IPS-NIHi11 (cell line): ENCODE data around the gene RGS12.
A peak's percentile ranks its signal among the peaks of the same experiment; 100 is the strongest.

ENCODE experiments used
- DNase-seq: peaks from one replicate; pipeline ENCODE4 v3.0.0; 2012; ENCODE audit warnings: mixed read lengths, low spot score

The RGS12 gene

DNA sequence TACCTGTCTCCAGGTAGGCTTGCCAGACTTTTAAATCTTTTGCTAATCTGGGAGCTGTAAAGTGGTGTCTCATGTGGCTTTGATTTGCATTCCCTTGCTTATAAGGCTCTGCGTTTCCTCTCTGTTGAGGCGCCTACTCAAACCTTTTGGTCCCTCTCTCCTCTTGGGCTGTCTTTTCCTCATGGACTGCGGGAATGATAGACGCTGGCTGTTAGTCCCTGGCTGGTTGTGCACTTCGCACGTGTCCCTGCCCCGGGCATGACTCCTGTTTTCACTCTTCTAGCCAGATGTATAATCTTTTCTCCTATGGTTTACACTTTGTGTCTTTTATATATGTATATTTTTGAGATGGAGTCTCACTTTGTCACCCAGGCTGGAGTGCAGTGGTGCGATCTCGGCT lies 39.7 kb downstream of the RGS12 start:
- DNase-seq = no peak

DNA sequence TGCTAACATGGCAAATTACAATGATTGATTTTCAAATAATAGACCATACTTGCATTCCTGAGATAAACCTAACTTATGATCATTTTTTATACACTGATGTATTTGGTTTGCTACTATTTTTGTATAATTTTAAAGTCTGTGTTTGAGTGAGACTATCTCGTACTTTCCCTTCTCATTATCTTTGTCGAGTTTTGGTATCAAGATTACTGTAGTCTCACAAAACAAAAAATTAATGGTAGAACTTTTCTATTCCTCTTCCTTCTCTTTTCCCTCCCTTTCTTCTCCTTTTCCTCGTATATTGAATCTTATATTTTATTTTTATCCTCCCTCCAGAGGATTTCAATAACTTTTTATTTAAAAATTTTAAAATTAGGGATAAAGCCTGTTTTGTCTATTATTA lies 41.5 kb downstream of the RGS12 start:
- no peak for DNase-seq

DNA sequence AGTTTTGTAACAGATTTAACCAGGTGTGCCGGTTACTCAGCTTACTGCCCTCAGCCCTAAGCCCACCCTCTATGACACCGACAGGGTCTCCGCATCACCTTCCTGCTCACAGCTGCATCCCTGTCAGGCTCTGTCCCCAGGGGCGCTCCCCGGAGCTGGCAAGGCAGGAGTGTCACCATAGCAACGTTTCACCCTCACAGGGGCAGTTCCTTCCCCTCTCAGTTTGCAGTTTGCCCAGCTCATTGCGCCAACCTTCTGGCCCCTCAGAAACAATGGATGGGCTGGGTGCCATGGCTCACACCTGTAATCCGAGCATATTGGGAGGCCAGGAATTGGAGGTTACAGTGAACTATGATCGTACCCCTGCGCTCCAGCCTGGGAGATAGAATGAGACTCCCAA lies 42.6 kb downstream of the RGS12 start:
- DNase-seq = peak; percentile 64

DNA sequence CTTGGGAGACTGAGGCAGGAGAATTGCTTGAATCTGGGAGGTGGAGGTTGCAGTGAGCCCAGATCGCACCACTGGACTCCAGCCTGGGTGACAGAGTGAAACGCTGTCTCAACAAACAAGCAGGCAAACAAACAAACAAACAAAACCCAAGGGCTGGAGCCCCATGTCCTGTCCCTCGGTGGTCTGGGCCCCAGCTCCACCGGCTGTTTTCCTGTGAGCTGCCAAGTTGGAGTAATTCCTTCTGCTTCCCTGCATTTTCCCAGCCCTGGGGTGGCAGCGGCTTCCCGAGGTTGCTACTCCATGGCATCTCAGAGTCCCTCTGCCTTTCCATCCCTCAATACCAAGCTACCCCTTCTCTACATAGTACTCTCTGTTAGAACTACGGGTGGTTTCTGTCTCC lies 43.2 kb downstream of the RGS12 start:
- DNase-seq = no peak

DNA sequence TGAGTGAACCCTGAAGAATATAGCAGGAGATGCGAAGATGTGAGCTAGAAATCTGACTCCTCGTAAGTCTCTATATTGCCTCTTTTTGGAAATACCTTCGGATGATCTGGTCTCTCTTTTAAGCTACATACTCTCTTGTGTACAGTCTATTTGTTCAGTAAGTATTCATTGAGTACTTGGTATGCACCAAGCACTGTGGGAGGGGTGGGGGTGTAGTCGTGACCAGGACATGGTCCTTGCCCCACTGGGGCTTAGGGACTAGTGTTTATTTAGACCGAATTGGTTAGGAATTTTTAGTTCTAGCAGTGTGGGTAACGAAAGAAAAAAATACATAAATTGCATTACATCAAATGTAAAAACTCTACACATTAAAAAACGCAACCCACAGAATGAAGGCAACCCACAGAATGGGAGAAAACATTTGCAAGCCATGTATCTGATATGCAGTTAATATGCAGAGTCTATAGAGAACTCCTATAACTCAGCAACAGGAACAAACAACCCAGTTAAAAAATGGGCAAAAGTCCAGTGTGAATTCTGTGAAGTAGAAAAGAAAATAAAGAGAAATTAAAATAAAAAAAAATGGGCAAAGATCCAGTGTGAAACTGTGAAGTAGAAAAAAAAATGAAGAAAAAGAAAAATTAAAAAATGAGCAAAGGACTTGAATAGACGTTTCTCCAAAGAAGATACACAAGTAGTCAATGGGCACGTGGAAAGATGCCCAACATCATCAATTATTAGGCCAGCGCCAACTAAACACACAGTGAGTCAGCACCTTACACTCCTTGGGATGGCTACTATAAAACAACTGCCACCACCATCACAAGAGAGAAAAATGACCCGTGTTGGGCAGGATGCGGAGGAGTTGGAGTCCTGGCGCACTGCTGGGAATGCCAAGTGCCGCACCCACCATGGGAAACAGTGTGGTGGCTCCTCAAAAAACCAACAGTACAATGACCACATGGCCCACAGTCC lies 43.8 kb downstream of the RGS12 start:
- no peak for DNase-seq

DNA sequence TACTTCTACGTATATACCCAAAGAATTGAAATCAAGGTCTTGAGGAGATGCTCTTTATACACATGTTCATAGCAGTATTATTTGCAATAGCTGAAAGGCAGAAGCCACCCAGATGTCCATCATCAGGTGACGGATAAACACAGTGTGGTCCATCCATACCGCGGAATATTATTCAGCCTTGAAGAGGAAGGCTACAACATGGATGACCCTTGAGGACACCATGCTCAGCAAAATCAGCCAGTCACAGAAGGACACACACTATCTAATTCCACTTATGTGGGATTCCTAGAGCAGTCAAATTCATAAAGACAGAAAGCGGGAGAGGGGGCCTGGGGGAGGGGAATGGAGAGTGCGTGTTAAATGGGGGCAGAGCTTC lies 44.5 kb downstream of the RGS12 start:
- DNase-seq = no peak

DNA sequence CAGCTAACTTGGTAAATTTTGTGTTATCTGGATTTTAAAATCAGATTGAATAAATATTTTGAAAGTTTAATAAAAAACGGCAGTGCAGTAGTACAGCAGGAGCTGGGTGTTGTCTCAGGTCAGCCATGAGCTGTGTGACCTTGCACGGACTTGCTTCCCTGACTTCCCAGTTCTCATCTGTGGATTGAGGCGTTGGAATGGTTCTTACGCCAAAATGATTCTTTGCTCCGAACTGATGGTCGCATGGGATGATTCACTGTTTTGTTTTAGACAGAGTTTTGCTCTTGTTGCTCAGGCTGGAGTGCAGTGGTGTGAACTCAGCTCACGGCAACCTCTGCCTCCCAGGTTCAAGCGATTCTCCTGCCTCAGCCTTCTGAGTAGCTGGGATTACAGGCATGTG lies 45.0 kb downstream of the RGS12 start:
- DNase-seq = no peak

DNA sequence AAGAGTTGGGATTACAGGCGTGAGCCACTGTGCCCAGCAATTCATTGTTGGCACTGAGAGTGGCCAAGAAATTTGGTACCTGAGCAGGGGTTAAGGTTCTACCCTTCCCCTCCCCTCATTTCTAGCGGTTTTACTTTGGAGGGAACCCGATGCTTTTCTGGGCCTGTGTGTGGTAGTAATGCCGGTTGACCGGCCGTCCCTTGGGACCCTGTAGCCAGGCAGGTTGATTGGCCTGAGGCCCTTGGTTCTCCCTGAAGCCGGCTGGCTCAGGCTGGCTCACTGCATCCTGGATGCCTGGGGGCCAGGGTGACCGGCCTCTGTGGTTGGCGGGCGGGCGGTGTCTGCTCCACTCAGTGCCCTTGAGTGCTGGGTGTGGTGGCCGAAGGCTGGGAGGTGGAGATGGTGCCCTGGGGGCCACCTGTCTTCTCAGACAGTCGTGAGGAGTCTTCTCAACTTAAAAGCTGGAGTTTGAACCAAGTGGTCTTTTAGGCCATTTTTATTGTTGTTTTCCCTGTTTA lies 45.6 kb downstream of the RGS12 start:
- no peak for DNase-seq

DNA sequence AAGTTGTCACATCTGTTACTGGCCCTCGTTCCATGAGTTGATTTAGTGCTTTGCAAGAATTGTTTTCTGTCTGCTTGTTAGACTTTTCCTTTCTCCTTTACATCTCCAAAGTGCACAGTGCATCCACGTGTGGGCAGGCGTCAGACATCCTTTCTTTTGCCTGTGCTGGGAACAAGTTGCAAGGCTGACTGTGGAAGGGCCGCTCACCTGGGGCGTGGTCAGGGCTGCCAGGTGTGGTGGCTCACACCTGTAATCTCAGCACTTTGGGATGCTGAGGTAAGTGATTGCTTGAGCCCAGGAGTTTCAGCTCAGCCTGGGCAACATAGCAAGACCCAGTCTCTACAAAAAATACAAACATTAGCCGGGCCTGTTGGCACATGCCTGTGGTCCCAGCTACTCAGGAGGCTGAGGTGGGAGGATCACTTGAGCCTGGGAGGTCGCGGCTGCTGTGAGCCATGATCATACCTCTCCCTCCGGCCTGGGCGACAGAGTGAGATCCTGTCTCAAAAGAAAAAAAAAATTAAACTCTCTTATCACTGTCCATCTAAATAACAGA lies 46.2 kb downstream of the RGS12 start:
- DNase-seq = no peak

DNA sequence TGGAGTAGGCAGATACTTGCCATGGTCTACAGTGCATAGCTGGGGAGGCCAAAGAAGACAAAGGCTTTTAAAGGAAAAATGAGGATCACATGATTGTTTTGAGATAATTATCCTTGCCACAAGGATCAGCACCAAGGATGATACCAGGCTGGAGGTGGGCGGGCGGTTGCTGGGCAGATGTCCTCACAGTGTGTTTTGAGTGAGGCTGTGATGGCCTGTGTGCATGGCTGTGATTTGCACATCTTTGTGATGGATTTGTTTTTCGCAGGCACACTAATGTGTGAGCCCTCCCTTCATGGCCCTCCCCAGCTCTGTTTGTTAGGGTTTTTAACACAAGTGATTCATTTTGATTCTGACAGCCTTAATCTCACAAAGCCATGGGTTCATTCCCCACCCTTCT lies 46.8 kb downstream of the RGS12 start:
- DNase-seq = no peak

DNA sequence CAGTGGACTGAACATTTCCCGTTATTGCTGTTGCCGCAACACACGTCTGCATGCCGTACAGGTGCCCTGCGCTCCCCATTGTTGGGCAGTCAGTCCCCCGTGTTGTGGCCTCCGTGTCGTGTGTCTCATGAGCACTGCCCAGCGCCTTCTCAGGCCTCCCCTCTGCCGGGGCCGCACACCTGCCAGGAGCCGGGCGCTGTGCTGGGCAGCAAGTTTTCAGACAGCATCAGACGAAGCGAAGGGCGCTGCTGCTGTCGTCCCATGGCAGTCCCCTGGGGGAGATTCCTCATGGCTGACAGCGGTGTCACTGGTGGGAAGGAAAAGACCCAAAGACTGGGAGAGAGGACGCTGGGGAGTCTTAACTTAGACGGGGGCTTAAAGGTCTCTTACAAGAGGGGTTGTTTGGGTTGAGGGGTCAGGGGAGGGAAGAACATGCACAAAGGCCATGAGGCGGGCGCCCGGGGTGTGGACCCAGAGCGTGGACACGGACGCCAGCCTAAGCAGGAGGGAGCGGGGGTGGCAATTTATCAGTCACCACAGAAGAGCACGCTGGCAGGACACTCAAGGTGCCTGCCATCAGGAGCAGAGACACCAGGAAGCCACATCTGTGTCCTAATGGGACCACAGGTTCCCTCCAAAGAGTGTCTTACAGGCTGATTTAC lies 47.3 kb downstream of the RGS12 start:
- DNase-seq = no peak

DNA sequence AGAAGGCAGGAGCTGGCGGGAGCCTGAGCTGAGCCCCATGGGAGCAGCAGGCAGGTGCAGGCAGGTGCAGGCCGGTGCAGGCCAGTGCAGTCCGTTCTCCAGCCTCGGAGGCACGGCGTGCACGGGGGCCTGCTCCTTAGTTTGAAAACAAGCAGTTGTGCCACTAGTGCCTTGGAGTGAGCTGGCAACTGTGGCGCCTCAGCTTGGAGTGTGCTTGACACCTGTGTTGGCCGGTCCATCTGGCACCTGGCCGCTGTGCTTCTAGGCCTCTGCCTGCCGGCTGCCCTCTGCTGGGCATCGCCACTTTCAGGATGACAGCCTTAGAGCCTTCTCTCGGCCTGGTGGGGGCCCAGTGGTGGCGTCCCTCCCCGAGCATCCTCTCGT lies 47.9 kb downstream of the RGS12 start:
- no peak for DNase-seq

DNA sequence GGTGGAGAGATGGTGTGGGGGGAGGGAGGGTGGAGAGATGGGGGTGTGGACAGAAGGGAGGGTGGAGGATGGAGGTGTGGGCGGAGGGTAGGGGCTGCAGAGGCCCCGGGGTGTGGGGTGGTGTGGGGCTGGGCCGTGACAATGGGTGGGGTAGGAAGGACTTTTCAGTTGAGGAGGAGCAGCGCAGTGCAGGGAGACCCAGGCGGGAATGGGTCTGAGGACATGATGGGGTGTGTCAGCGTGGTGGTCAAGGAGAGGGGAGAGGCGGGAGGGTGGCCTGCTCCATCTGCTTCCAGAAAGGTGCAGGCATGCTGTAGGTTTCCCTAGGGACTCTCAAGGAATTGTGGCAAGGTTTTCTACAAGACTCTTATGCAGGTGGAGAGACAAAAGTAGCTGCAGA lies 48.9 kb downstream of the RGS12 start:
- DNase-seq = no peak

DNA sequence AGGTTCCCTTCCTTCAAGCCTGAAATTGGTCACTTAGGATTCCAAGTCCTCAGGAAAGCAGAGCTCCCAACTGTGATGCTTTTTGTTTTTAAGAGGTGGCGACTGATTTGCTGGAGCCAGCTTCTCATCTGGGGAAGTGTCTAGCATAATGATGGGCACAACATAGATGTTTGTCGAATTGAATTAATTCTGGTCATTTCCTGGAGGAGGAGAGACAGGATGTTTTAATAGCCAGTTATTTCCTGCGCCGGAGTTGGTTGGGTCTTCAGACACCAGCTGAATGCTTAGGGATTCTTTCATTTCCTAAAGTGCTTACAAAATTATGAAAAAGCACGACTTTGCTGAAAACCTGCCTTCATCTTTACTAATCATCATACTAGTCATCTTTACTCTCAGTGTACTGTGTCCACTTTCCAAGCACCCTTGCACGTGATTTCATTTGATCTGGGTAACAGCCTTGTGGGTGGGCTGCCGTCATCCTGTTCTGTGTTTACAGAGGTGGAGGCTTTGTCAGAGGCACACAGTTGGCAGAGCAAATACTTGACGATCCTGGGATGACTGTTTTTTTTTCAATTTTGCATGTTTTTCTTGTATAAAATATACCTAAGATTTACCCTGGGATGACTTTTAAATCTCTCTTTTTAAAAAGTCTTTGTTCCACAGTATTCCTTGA lies 49.5 kb downstream of the RGS12 start:
- DNase-seq = no peak
